GM19397 (cell line): ENCODE measurements around the gene NTSR1.

Experiments
- ATAC-seq: cut with Tn5 transposase; IDR thresholded peaks from one replicate; pipeline ENCODE4 v1.9.1; 2021; ENCODE audit warnings: mild to moderate bottlenecking, moderate library complexity; ENCODE audit not compliant: unreplicated experiment

NTSR1 gene

GRCh38 chr20:62692801-62693523 is 15.7 kb upstream of the NTSR1 start:
- no peak for ATAC-seq

- no peak for ATAC-seq
Observed at GRCh38 chr20:62693524-62693922, 15.1 kb upstream of the NTSR1 start.

GRCh38 chr20:62694106-62694505 is 14.5 kb upstream of the NTSR1 start:
- no peak for ATAC-seq

- no peak for ATAC-seq
Observed at GRCh38 chr20:62694868-62695267, 13.8 kb upstream of the NTSR1 start.

GRCh38 chr20:62695448-62696414 is 12.9 kb upstream of the NTSR1 start:
- no peak for ATAC-seq

- no peak for ATAC-seq
Observed at GRCh38 chr20:62696434-62696957, 12.1 kb upstream of the NTSR1 start.

- ATAC-seq, result no peak
Observed at GRCh38 chr20:62696989-62697388, 11.6 kb upstream of the NTSR1 start.

- no peak for ATAC-seq
Observed at GRCh38 chr20:62697468-62697912, 11.1 kb upstream of the NTSR1 start.

- no peak for ATAC-seq
Observed at GRCh38 chr20:62698231-62698630, 10.4 kb upstream of the NTSR1 start.

GRCh38 chr20:62699296-62699695 is 9.3 kb upstream of the NTSR1 start:
- no peak for ATAC-seq

GRCh38 chr20:62699741-62700140 is 8.9 kb upstream of the NTSR1 start:
- ATAC-seq, result no peak

GRCh38 chr20:62700261-62700930 is 8.2 kb upstream of the NTSR1 start:
- ATAC-seq, result no peak

GRCh38 chr20:62701161-62702012 is 7.2 kb upstream of the NTSR1 start:
- ATAC-seq, result no peak

GRCh38 chr20:62702013-62702300 is 6.7 kb upstream of the NTSR1 start:
- no peak for ATAC-seq

- ATAC-seq, result no peak
Observed at GRCh38 chr20:62702895-62703852, 5.5 kb upstream of the NTSR1 start.

GRCh38 chr20:62703853-62704228 is 4.8 kb upstream of the NTSR1 start:
- ATAC-seq, result no peak

GRCh38 chr20:62704341-62704948 is 4.2 kb upstream of the NTSR1 start:
- ATAC-seq, result no peak

- no peak for ATAC-seq
Observed at GRCh38 chr20:62705627-62706026, 3.0 kb upstream of the NTSR1 start.

GRCh38 chr20:62706344-62706743 is 2.3 kb upstream of the NTSR1 start:
- ATAC-seq, result no peak
